Cardiac muscle cell (in vitro differentiated cells and primary cell): Measurements from ENCODE around the gene HMGCL. TPM values are rescaled to one million over a fixed set of nuclear protein-coding genes. Genes with fewer than 3 reads are reported as not detected.
A peak's percentile ranks its signal among the peaks of the same experiment; 100 is the strongest.

ENCODE experiments used
- DNase-seq, 2 donors: peaks; one replicate each; pipeline versions ENCODE4 v3.0.0 to v3.0.0-alpha.2; 2010 to 2017; ENCODE audit warnings: low read depth in 1 of 2, low spot score in 1 of 2
- H3K27ac ChIP-seq: fragments of 200-600 bp; sonication (generic); 2 replicates; pipeline ENCODE4 v1.5.1; 2016
- H3K27me3 ChIP-seq: fragments of 200-600 bp; sonication (generic); 2 replicates; pipeline ENCODE4 v1.6.0; 2016; ENCODE audit warnings: control low read depth
- H3K36me3 ChIP-seq: fragments of 200-600 bp; sonication (generic); 2 replicates; pipeline ENCODE4 v1.5.1; 2016; ENCODE audit warnings: control low read depth
- H3K4me1 ChIP-seq: fragments of 200-600 bp; sonication (generic); 2 replicates; pipeline ENCODE4 v1.8.1; 2017; ENCODE audit warnings: low read depth, mild to moderate bottlenecking, mixed run types
- H3K4me3 ChIP-seq: fragments of 200-600 bp; sonication (generic); 2 replicates; pipeline ENCODE4 v1.5.1; 2016; ENCODE audit warnings: mild to moderate bottlenecking
- H3K9me3 ChIP-seq: fragments of 200-600 bp; sonication (generic); 2 replicates; pipeline ENCODE4 v1.5.1; 2017; ENCODE audit warnings: low read depth, mild to moderate bottlenecking, control low read depth
- CTCF ChIP-seq: IDR thresholded peaks from 2 replicates; pipeline ENCODE4 v1.5.1; 2012; ENCODE audit warnings: low read depth, mild to moderate bottlenecking, low read length
- polyA plus RNA-seq: library from polyadenylated mRNA; unstranded; fragments of >200 nt; fragmentation: Nextera tagmentation; extraction: Ambion mirVana; gene quantifications from 2 replicates; pipeline ENCODE4 v1.2.1, GENCODE V29; 2016
- total RNA-seq: library from RNA; depleted of rRNA; stranded (reverse); fragments of >200 nt; gene quantifications from 2 replicates; pipeline ENCODE4 v1.2.3, GENCODE V29; 2016

The HMGCL gene
- total and polyA plus RNA-seq, 2 experiments from 2014 or later, result 45.3 to 68.8 TPM

DNA sequence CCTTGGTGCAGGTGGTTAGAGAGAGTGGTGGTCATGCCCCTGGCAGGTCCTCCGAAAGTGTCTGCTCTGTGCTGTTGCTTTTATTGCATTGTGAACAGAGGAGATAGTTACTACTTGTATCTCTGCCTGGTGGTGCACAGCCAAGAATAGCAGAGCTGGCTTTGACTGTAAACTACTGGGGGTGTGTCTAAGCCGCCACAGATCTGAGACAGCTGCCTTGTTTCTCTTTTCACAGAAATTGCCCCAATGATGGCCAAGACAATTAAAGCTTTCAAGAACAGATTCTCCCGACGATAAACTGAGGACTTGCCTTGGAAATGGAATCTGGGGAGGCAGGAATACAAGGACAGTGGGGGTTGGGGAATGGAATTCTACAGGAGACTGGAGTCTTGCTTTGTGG lies 66.0 kb downstream of the HMGCL start:
- Histone ChIP-seq H3K36me3 (peaks cover 57% of the 10 kb centered on the region), H3K4me3 (no peak overlapping the region), H3K9me3 (no peaks in the 10 kb centered on the region), H3K4me1 (peaks cover 11% of the 10 kb centered on the region), H3K27me3 (no peaks in the 10 kb centered on the region), H3K27ac (peak overlapping the region; percentile 67)
- DNase-seq, result peak in 1 of 2 donors; percentile 15
- no peak for TF ChIP-seq CTCF

GRCh38 chr1:23757812-23758211 lies 67.4 kb downstream of the HMGCL start:
- Histone ChIP-seq H3K27me3 (no peaks in the 10 kb centered on the region), H3K4me3 (no peak overlapping the region), H3K9me3 (no peaks in the 10 kb centered on the region), H3K36me3 (peaks cover 71% of the 10 kb centered on the region), H3K27ac (no peak overlapping the region), H3K4me1 (peaks cover 11% of the 10 kb centered on the region)
- no peak for DNase-seq
- no peak for TF ChIP-seq CTCF

DNA sequence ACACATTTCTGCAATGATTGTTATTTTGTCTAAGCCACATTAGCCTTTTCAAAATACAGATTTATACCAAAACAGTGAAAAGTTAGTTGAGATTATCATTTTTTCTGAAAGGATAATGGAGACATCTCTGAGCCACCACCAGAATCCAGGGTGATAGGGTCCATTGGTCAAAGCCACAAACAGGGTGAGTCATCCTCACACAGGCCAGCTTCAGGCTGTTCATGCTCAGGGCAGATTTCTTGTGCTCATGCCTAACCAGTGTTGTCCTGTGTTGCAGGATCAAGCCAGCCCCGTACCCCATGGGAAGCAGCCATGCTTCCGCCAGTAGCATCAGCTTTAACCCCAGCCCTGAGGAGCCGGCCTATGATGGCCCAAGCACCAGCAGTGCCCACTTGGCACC lies 68.6 kb downstream of the HMGCL start:
- H3K9me3 ChIP-seq, result no peaks in the 10 kb centered on the region
- peak in 1 of 2 donors; percentile 43 for DNase-seq
- no peak for TF ChIP-seq CTCF
- peaks cover 76% of the 10 kb centered on the region for H3K36me3 ChIP-seq
- H3K27ac ChIP-seq, result no peak overlapping the region
- peaks cover 11% of the 10 kb centered on the region for H3K4me1 ChIP-seq
- H3K4me3 ChIP-seq, result no peak overlapping the region
- no peaks in the 10 kb centered on the region for H3K27me3 ChIP-seq

DNA sequence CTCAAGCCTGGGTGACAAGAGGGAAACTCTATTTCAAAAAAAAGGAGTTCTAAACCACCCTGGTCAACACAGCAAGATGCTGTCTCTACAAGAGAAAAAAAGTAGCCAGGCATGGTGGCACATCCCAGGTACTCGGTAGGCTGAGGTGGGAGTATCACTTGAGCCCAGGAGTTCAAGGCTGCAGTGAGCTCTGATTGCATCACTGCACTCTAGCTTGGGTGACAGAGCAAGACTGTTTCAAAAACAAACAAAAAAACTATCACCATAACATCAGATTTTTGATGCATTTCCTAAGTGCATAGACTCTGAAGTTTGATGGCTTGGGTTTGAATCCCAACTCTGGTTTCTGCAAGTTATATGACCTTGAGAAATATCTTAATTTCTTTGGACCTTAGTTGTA lies 72.3 kb downstream of the HMGCL start:
- peaks cover under 1% of the 10 kb centered on the region for H3K4me1 ChIP-seq
- no peaks in the 10 kb centered on the region for H3K9me3 ChIP-seq
- no peak overlapping the region for H3K27ac ChIP-seq
- TF ChIP-seq CTCF, result no peak
- H3K27me3 ChIP-seq, result no peaks in the 10 kb centered on the region
- no peak overlapping the region for H3K4me3 ChIP-seq
- no peak for DNase-seq
- H3K36me3 ChIP-seq, result peaks cover 81% of the 10 kb centered on the region

Other genes starting within 250 kb of the HMGCL start
- gene RPL11, start 133.6 kb downstream of the HMGCL start, total RNA-seq, result 1,294 and 1,627 TPM in 2 replicates
- gene RPL11, start 133.6 kb downstream of the HMGCL start, polyA plus RNA-seq, result 590 and 630 TPM in 2 replicates
- gene ELOA, start 82.0 kb downstream of the HMGCL start, total RNA-seq, result 34.1 and 42.1 TPM in 2 replicates
- 34.0 and 34.8 TPM in 2 replicates for gene ELOA, start 82.0 kb downstream of the HMGCL start, polyA plus RNA-seq
- 71.7 and 99.6 TPM in 2 replicates for gene PITHD1, start 47.0 kb downstream of the HMGCL start, total RNA-seq
- 48.1 and 61.4 TPM in 2 replicates for gene PITHD1, start 47.0 kb downstream of the HMGCL start, polyA plus RNA-seq
- gene LYPLA2, start 34.3 kb downstream of the HMGCL start, total RNA-seq, result 73.6 and 131 TPM in 2 replicates
- gene LYPLA2, start 34.3 kb downstream of the HMGCL start, polyA plus RNA-seq, result 124 and 150 TPM in 2 replicates
- gene GALE, start 24.7 kb downstream of the HMGCL start, total RNA-seq, result 25.8 and 53.3 TPM in 2 replicates
- 38.7 and 65.7 TPM in 2 replicates for gene GALE, start 24.7 kb downstream of the HMGCL start, polyA plus RNA-seq
- 23.0 and 25.0 TPM in 2 replicates for gene FUCA1, start 42.9 kb upstream of the HMGCL start, total RNA-seq
- 36.6 and 40.4 TPM in 2 replicates for gene FUCA1, start 42.9 kb upstream of the HMGCL start, polyA plus RNA-seq
- gene CNR2, start 87.9 kb upstream of the HMGCL start, total RNA-seq, result not detected in 2 replicates
- not detected in 2 replicates for gene CNR2, start 87.9 kb upstream of the HMGCL start, polyA plus RNA-seq
- 77.1 and 87.9 TPM in 2 replicates for gene PNRC2, start 134.4 kb upstream of the HMGCL start, total RNA-seq
- gene PNRC2, start 134.4 kb upstream of the HMGCL start, polyA plus RNA-seq, result 71.7 and 88.5 TPM in 2 replicates
- 107 and 134 TPM in 2 replicates for gene SRSF10, start 154.9 kb upstream of the HMGCL start, total RNA-seq
- gene SRSF10, start 154.9 kb upstream of the HMGCL start, polyA plus RNA-seq, result 181 and 192 TPM in 2 replicates